ENCODE measurements around the gene ARHGAP15.

ARHGAP15 gene

GRCh38 chr2:143225931-143226330, 96.7 kb downstream of the ARHGAP15 start:
- DNase-seq (ENCODE audit: low spot score): no peak

- no peak for DNase-seq (ENCODE audit: low spot score)
Observed at GRCh38 chr2:143226714-143227541, 97.7 kb downstream of the ARHGAP15 start.

GRCh38 chr2:143229411-143229810, 100.2 kb downstream of the ARHGAP15 start:
- DNase-seq (ENCODE audit: low spot score): no peak

- DNase-seq (ENCODE audit: low spot score): no peak
Observed at GRCh38 chr2:143229952-143230351, 100.7 kb downstream of the ARHGAP15 start.

- DNase-seq (ENCODE audit: low spot score): no peak
Observed at GRCh38 chr2:143230506-143231253, 101.5 kb downstream of the ARHGAP15 start.

- no peak for DNase-seq (ENCODE audit: low spot score)
Observed at GRCh38 chr2:143231254-143231645, 102.0 kb downstream of the ARHGAP15 start.

GRCh38 chr2:143237146-143237777, 108.0 kb downstream of the ARHGAP15 start:
- DNase-seq (ENCODE audit: low spot score): no peak

- DNase-seq (ENCODE audit: low spot score): no peak
Observed at GRCh38 chr2:143241403-143242088, 112.3 kb downstream of the ARHGAP15 start.

GRCh38 chr2:143246246-143246645, 117.0 kb downstream of the ARHGAP15 start:
- no peak for DNase-seq (ENCODE audit: low spot score)

GRCh38 chr2:143246815-143247744, 117.9 kb downstream of the ARHGAP15 start:
- DNase-seq (ENCODE audit: low spot score): no peak

- no peak for DNase-seq (ENCODE audit: low spot score)
Observed at GRCh38 chr2:143248631-143249030, 119.4 kb downstream of the ARHGAP15 start.

- no peak for DNase-seq (ENCODE audit: low spot score)
Observed at GRCh38 chr2:143251681-143252080, 122.5 kb downstream of the ARHGAP15 start.

- no peak for DNase-seq (ENCODE audit: low spot score)
Observed at GRCh38 chr2:143252138-143252907, 123.1 kb downstream of the ARHGAP15 start.

GRCh38 chr2:143254110-143254509, 124.9 kb downstream of the ARHGAP15 start:
- DNase-seq (ENCODE audit: low spot score): no peak

GRCh38 chr2:143255086-143255485, 125.9 kb downstream of the ARHGAP15 start:
- no peak for DNase-seq (ENCODE audit: low spot score)

- DNase-seq (ENCODE audit: low spot score): no peak
Observed at GRCh38 chr2:143255899-143256298, 126.7 kb downstream of the ARHGAP15 start.

GRCh38 chr2:143258126-143258892, 129.1 kb downstream of the ARHGAP15 start:
- DNase-seq (ENCODE audit: low spot score): no peak

GRCh38 chr2:143259368-143259958, 130.2 kb downstream of the ARHGAP15 start:
- peak; percentile 84 for DNase-seq (ENCODE audit: low spot score)

GRCh38 chr2:143261986-143262385, 132.8 kb downstream of the ARHGAP15 start:
- no peak for DNase-seq (ENCODE audit: low spot score)

Data from Ammon's horn (tissue), 1 donor.